GM23338 (cell line): ENCODE data around the gene VGLL4. TPM values are rescaled to one million over a fixed set of nuclear protein-coding genes. Genes with fewer than 3 reads are reported as not detected.

ENCODE experiments used
- ATAC-seq: fragments of 200-7000 bp; cut with Tn5 transposase; 3 replicates; pipeline ENCODE4 v1.9.1; 2020
- DNase-seq: peaks from one replicate; pipeline ENCODE4 v3.0.0-alpha.2; 2015; ENCODE audit warnings: low spot score
- H2AFZ ChIP-seq: fragments of 200-600 bp; sonication (generic); 2 replicates; pipeline ENCODE4 v1.8.0; 2016; ENCODE audit warnings: antibody characterized with exemption, mild to moderate bottlenecking, moderate library complexity
- H3F3A ChIP-seq: fragments of 200-600 bp; sonication (generic); replicated peaks from 2 replicates; pipeline ENCODE4 v1.8.0; 2017; ENCODE audit warnings: antibody characterized with exemption, mixed run types, low read depth
- H3K27ac ChIP-seq: fragments of 200-600 bp; sonication (generic); 2 replicates; pipeline ENCODE4 v1.6.1; 2016; ENCODE audit warnings: low read depth
- H3K27me3 ChIP-seq: fragments of 200-600 bp; sonication (generic); 2 replicates; pipeline ENCODE4 v1.8.0; 2016; ENCODE audit warnings: mild to moderate bottlenecking, mixed run types, moderate library complexity; ENCODE audit not compliant: insufficient read depth
- H3K36me3 ChIP-seq: fragments of 200-600 bp; sonication (generic); 2 replicates; pipeline ENCODE4 v1.8.0; 2016; ENCODE audit warnings: mild to moderate bottlenecking; ENCODE audit not compliant: insufficient read depth
- H3K4me1 ChIP-seq: fragments of 200-600 bp; sonication (generic); 2 replicates; pipeline ENCODE4 v1.8.0; 2016; ENCODE audit warnings: mild to moderate bottlenecking, moderate library complexity; ENCODE audit not compliant: insufficient read depth
- H3K4me2 ChIP-seq: fragments of 200-600 bp; sonication (generic); 2 replicates; pipeline ENCODE4 v1.7.1; 2017; ENCODE audit warnings: mixed run types
- H3K4me3 ChIP-seq: fragments of 200-600 bp; sonication (generic); 2 replicates; pipeline ENCODE4 v1.6.1; 2016; ENCODE audit warnings: mixed run types
- H3K79me2 ChIP-seq: fragments of 200-600 bp; sonication (generic); replicated peaks from 2 replicates; pipeline ENCODE4 v1.8.0; 2017; ENCODE audit warnings: mild to moderate bottlenecking; ENCODE audit not compliant: insufficient read depth
- H3K9me2 ChIP-seq: fragments of 200-600 bp; sonication (generic); 2 replicates; pipeline ENCODE4 v1.8.0; 2017; ENCODE audit not compliant: insufficient read depth
- H4K20me1 ChIP-seq: fragments of 200-600 bp; sonication (generic); replicated peaks from 2 replicates; pipeline ENCODE4 v1.8.0; 2017; ENCODE audit warnings: mild to moderate bottlenecking; ENCODE audit not compliant: insufficient read depth
- H3K27ac Mint-ChIP-seq: 2 replicates; pipeline ENCODE4 v1.8.0; 2020; ENCODE audit warnings: inconsistent platforms, mild to moderate bottlenecking, moderate library complexity, mixed read lengths
- H3K27me3 Mint-ChIP-seq: 3 replicates; pipeline ENCODE4 v1.8.0; 2022; ENCODE audit warnings: low read depth, mild to moderate bottlenecking, moderate library complexity, mixed read lengths, inconsistent platforms; ENCODE audit not compliant: insufficient read depth, poor library complexity
- H3K36me3 Mint-ChIP-seq: 3 replicates; pipeline ENCODE4 v1.8.0; 2021; ENCODE audit warnings: low read depth, mild to moderate bottlenecking, inconsistent platforms, moderate library complexity, mixed read lengths
- H3K4me1 Mint-ChIP-seq: 3 replicates; pipeline ENCODE4 v1.8.0; 2020; ENCODE audit warnings: mild to moderate bottlenecking, inconsistent platforms, mixed read lengths
- H3K4me3 Mint-ChIP-seq: 3 replicates; pipeline ENCODE4 v1.8.0; 2021; ENCODE audit warnings: moderate library complexity, mild to moderate bottlenecking, inconsistent platforms, mixed read lengths
- H3K9me3 Mint-ChIP-seq: 3 replicates; pipeline ENCODE4 v1.8.0; 2020; ENCODE audit warnings: moderate library complexity, mild to moderate bottlenecking, inconsistent platforms, mixed read lengths
- CREB1 ChIP-seq: fragments of 250-450 bp; sonication (Bioruptor Pico); IDR thresholded peaks from 2 replicates; pipeline ENCODE4 v1.5.0; 2020; ENCODE audit warnings: low read depth, mild to moderate bottlenecking, moderate library complexity
- CTCF ChIP-seq, 2 experiments: fragments of 200-600 bp in 1 of 2; sonication (generic) in 1 of 2; conservative IDR thresholded peaks; 2 replicates each; pipeline versions ENCODE4 v1.5.1 to v1.6.1; 2016 to 2017; ENCODE audit warnings: antibody characterized with exemption in 2 of 2, low read depth in 2 of 2, mild to moderate bottlenecking in 2 of 2, moderate library complexity in 1 of 2
- ETS1 ChIP-seq: IDR thresholded peaks from 2 replicates; pipeline ENCODE4 v1.6.1; 2016; ENCODE audit warnings: antibody characterized with exemption
- EZH2phosphoT487 ChIP-seq: fragments of 200-600 bp; sonication (generic); IDR thresholded peaks from one replicate; pipeline ENCODE4 v1.8.1; 2018; ENCODE audit warnings: antibody characterized with exemption; ENCODE audit not compliant: unreplicated experiment
- JUNB ChIP-seq: IDR thresholded peaks from one replicate; pipeline ENCODE4 v1.6.1; 2016; ENCODE audit warnings: antibody characterized with exemption; ENCODE audit not compliant: unreplicated experiment
- NANOG ChIP-seq: IDR thresholded peaks from 2 replicates; pipeline ENCODE4 v1.6.1; 2016; ENCODE audit warnings: antibody characterized with exemption, borderline replicate concordance
- REST ChIP-seq: IDR thresholded peaks from one replicate; pipeline ENCODE4 v1.6.1; 2018; ENCODE audit warnings: antibody characterized with exemption; ENCODE audit not compliant: unreplicated experiment
- STAT1 ChIP-seq: IDR thresholded peaks from one replicate; pipeline ENCODE4 v1.6.1; 2016; ENCODE audit warnings: antibody characterized with exemption; ENCODE audit not compliant: unreplicated experiment
- ZNF114 ChIP-seq: fragments of 250-450 bp; sonication (Bioruptor Pico); IDR thresholded peaks from 2 replicates; pipeline ENCODE4 v1.5.0; 2020; ENCODE audit warnings: mild to moderate bottlenecking, moderate library complexity
- ZNF462 ChIP-seq: fragments of 250-450 bp; sonication (Bioruptor Pico); IDR thresholded peaks from 2 replicates; pipeline ENCODE4 v1.5.0; 2020; ENCODE audit warnings: mild to moderate bottlenecking, moderate library complexity
- polyA plus RNA-seq: library from polyadenylated mRNA; unstranded; fragments of >200 nt; fragmentation: Nextera tagmentation; extraction: Ambion mirVana; gene quantifications from 2 replicates; pipeline ENCODE4 v1.2.1, GENCODE V29; 2016
- total RNA-seq: library from RNA; depleted of rRNA; stranded (reverse); fragments of >200 nt; shearing (Covaris generic); gene quantifications from 2 replicates; pipeline ENCODE4 v1.2.3, GENCODE V29; 2014

VGLL4 gene
- total and polyA plus RNA-seq, 2 experiments from 2014 or later, result 20.8 to 45.9 TPM

- Mint-ChIP-seq H3K36me3 (peaks cover 29% of the 10 kb centered on the region), H3K27ac (no peak overlapping the region), H3K9me3 (no peaks in the 10 kb centered on the region; the same call in 2 of the 3 replicates), H3K4me1 (peaks cover 2% of the 10 kb centered on the region; the same call in 1 of the 3 replicates), H3K27me3 (no peaks in the 10 kb centered on the region), H3K4me3 (no peak overlapping the region)
- H3K9me2 ChIP-seq, result no peaks in the 10 kb centered on the region
- ATAC-seq (no peak), DNase-seq (no peak)
- H3K36me3 ChIP-seq, result no peaks in the 10 kb centered on the region
- no peak overlapping the region for H3K4me3 ChIP-seq
- H3K27me3 ChIP-seq, result no peaks in the 10 kb centered on the region
- no peak overlapping the region for H3K4me2 ChIP-seq
- no peaks in the 10 kb centered on the region for H3F3A ChIP-seq
- no peak overlapping the region for H2AFZ ChIP-seq
- H3K4me1 ChIP-seq, result no peaks in the 10 kb centered on the region
- no peak overlapping the region for H3K27ac ChIP-seq
- TF ChIP-seq ZNF462 (CRISPR knock-in tag) (no peak), REST (no peak), EZH2phosphoT487 (no peak), ETS1 (no peak), ZNF114 (CRISPR knock-in tag) (no peak), STAT1 (no peak), CTCF (conservative IDR thresholded peaks at IDR 0.05; ENCODE audit: low read depth in 2 of 2) (no peak), JUNB (no peak), CREB1 (CRISPR knock-in tag) (no peak), NANOG (no peak)
- H4K20me1 ChIP-seq, result peaks cover 12% of the 10 kb centered on the region; the same call in 1 of the 2 replicates
- H3K79me2 ChIP-seq, result peaks cover 11% of the 10 kb centered on the region; the same call in 1 of the 2 replicates
Measured at GRCh38 chr3:11554236-11554610, 89.5 kb downstream of the VGLL4 start.
